Peyer's patch (tissue), 4 donors: Measurements from ENCODE around the gene BUB1B.

Experiments
- CTCF ChIP-seq, 6 experiments: fragments of 450-650 bp in 4 of 6; fragments of 200-600 bp in 2 of 6; sonication (generic) in 1 of 6; IDR thresholded peaks; one replicate each; pipeline ENCODE4 v1.5.1; 2017 to 2019; ENCODE audit warnings: antibody characterized with exemption in 6 of 6, mild to moderate bottlenecking in 3 of 6, moderate library complexity in 1 of 6
- POLR2A ChIP-seq, 2 donors: fragments of 450-650 bp; IDR thresholded peaks; one replicate each; pipeline ENCODE4 v1.5.1; 2017; ENCODE audit warnings: antibody characterized with exemption in 2 of 2, mild to moderate bottlenecking in 2 of 2, moderate library complexity in 2 of 2

- no peak for TF ChIP-seq CTCF (IDR thresholded peaks at IDR 0.05)
- no peak for TF ChIP-seq POLR2A (IDR thresholded peaks at IDR 0.05)
Observed at GRCh38 chr15:40263024-40263754, 102.3 kb downstream of the BUB1B start.
